GM19099 (cell line): ENCODE measurements around the gene EN2.

ENCODE experiments used
- POLR2A ChIP-seq: IDR thresholded peaks from 3 replicates; pipeline ENCODE4 v1.6.1; 2011; ENCODE audit warnings: low read depth; ENCODE audit not compliant: insufficient read length; ENCODE audit errors: extremely low read depth

EN2 gene

DNA sequence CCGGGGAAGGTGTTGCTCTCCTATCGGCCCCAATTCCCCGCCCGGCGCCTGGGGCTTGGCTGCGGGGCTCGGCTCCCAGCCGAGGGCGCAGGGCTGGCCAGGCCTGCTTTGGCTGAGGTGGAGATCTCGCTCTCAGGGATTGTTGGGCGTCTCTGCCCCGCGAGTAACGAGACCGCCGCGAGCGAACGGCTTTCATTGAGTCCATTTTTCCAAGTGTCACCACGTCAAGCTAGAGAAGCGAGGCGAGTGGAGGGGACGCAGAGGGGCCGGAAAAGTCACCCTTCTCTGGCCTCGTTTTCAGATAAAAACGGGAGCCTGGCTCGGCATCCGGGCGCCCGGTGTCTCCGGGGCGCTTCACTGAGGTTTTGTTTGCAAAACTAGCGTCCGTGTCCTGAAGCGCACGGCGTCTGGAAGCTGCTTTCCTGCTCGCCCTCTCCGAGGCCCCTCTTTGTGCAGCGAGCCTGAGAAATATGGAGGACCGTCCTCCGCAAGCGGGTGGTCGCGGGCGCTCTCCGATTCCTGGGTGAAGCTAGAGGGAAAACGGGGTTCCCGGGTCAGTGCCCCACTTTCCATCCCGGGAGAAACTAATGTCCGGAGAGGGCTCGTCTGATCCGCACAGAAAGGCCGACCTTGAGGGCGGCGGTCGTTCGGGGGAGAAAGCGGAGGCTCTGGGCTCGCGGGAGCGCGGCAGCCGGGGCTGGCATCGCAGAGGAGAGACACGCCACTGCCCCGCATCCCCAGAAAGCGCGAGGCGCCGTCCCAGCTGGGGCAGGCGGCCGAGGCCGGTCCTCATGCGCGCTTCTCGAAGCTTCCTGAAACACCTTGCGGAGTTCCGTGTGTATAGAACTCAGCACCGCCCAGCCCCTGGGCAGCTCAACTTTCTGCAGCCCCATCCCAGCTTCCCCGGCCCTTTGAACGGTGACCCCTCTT lies 3.5 kb upstream of the EN2 start:
- no peak for TF ChIP-seq POLR2A

DNA sequence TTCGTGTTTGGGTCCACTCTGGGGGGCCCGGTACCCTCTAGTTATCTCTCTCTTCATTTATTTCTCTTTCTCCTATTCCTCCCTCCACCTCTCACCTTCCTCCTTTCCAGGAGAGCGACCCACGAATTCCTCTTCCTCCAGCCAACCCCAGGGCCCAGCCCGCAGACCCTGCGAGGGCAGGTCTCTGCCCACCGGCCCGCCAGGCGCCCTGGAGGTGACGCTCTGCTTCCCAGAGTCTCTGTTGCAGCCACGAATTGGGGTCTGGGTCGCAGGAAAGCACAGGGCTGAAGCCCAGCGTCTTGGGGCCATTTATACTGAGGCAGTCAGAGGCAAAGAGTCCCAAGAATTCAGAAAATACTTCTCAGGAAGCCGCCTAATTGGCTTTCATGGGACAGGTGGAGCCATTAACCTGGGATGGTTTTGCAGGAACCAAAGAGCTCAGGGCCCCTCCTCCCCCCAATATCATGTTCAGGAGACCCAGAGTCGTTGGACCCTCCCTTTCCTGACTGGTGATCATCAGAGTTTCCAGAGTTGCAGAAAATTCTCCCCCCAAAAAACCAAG lies 2.7 kb upstream of the EN2 start:
- no peak for TF ChIP-seq POLR2A

DNA sequence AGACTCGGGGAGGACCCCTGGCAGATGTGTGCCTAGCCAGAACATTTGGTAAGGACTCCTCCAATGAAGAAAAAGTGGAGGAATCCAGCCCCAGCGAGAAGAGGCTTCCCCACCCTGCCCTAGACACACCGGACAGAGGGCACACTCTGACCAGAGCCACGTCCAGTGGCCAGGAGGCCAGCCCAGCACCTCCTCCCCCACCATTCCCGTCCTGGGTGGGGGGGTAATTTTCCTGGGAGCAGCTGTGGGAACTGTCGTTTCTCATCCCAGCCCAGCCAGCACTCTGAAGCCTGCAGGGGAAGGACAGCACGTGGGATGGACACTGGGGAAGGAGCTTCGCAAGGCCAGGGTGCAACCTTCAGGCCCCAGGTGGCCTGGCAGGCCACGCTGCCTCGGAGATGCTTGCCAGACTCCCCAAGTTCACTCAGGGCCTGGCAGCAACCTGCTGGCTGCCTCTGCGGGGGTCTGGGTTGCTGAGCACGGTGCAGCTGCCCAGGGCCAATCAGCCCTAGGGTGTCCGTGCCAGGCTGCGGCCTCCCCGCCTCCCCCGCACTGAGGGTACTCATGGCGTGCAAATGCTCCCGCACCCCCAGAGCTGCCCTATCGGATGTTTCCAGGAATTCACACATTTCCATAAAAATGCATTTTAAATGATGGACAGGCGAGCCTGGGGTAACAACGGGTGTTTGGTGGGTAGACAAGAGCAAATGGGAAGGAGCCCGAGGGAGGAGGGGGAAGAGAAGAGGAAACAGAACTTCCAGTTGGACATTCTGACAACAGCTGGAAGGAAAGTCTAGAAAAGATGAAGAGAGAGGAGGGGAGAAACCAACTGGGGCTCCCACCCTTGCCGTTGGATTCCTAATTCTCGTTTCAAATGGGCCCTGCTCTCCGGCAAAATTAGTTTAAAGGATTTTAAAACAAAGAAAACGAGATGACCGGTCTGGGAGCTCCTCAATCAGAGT lies 1.9 kb upstream of the EN2 start:
- TF ChIP-seq POLR2A = no peak

DNA sequence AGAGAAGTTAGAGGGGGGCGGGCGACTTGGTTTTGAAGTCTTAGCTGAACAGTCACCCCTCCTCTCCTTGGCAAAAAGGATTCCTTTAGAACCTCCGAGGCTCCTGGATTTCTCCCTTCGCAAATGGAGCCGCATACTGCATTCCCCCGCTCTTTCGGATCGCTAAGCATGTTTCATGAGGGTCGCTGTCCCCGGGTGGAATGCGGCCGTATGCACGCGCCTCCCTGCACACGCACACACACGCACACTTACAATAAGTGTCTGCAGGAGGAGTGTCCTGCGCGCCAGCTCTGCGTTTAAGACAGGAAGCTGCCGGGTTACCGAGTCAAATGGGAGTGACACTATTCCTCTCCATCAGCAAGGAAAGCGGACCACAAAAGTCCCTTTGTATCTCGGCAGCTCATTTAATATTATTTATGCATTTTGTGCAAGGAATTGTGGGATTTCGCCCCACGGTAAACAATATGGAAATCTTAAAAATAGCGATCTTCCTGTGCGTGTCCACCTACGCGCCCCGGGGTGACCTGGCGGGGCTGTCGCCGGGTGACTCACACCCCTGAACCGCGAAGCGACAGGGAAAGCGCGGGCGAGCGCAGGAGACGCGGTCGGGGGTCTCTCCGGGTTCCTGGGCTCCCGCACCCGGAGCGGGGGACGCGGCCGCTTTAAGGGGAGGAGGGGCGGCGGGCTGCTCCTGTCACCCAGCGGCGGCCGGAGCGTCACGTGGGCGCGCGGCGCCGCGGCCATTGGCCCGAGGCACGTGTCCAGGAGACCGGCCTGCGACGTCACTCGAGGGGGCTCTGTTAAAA lies 988 bp upstream of the EN2 start:
- no peak for TF ChIP-seq POLR2A

DNA sequence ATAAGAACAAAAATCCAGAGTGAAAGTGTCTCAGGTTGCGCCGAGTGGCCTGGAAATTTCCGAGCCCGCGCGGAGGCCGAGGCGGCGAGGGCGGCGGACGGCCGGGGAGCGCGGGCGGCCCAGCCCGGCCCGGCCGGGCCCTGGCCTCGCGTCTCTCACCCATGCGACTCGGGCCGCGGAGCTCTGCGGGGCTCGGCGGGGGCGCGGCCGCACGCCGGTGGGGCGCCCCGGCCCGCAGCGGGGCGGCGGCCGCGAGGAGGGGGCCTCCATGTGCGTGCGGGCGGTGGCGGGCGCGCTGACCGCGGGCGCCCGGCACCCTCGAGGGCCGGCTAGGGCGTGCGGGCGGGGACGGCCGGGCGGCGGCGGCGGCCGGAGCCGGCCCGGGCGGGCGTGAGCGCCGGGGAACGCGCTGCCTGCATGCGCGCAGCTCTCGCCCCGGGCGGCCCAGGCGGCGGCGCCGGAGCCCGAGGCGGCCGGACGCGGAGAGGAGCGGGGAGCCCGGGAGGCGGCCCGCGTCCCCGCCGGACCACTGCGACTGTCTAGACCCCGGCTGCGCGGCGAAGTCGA lies 302 bp upstream of the EN2 start:
- no peak for TF ChIP-seq POLR2A

DNA sequence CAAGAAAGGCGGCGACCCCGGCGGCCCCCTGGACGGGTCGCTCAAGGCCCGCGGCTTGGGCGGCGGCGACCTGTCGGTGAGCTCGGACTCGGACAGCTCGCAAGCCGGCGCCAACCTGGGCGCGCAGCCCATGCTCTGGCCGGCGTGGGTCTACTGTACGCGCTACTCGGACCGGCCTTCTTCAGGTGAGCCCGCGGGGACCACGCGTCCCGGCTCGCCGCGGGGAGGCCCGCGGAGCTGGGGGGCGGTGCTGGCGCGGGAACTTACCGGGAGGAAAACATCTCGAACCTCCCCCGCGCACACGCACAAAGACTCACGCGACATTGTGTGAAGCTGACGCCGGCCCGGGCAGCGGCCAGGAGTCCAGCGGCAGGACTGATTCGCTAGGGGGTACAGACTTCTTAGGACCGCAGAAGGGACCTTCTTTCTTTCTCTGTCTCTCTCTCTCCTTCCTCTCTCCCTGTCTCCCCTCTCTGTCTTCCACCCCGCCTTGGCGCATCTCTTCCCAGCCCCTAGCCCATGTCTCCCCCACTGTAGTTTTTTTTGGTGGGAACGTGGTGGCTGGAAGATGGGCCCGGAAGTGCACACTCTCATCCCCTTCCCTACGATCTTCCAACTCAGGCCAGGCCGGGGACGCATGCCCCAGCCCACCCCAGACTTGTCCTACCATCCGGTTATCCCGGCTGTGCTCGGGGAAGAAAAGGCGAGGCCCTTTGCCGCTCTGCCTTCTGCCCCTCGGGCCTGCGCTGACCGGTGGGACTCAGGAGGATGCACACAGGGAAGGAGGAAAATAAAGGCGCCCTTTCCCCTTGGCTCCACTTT lies 1.2 kb downstream of the EN2 start:
- TF ChIP-seq POLR2A = no peak

- TF ChIP-seq POLR2A = no peak
Measured at GRCh38 chr7:155459700-155460461, 2.0 kb downstream of the EN2 start.

DNA sequence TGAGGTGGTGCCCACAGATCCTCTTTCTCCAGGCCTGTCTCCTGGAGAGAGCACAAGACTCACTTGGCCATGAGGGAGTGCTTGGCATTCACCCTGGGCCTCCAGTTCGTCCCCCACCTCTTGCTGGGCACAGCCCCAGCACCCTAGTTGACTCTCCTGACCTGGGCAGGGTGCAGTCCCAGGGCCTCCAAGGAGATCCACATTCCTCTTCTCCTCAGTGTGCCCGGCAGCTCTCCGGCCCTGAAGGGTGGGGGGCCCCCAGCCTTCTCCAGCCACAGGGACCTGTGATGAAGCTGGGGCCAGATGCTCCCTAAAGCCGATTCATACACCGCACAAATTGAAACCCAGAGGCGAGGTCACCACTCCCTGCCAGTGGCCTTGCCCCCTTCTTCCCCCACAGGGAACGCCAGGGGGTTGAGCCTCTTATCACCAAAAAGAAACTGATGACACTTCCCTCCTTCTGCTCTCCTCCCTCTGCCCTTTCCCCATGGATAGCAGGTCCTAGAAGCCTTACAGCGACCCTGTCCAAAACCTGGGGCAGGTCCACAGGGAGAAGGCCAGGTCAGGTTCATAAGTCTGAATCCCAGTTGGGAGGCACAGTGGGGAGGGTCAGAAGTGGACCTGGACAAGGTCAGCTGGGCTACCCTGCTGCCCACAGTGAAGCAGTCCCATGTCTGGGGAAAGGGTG lies 3.1 kb downstream of the EN2 start:
- no peak for TF ChIP-seq POLR2A

GRCh38 chr7:155461631-155462030 lies 3.7 kb downstream of the EN2 start:
- no peak for TF ChIP-seq POLR2A

DNA sequence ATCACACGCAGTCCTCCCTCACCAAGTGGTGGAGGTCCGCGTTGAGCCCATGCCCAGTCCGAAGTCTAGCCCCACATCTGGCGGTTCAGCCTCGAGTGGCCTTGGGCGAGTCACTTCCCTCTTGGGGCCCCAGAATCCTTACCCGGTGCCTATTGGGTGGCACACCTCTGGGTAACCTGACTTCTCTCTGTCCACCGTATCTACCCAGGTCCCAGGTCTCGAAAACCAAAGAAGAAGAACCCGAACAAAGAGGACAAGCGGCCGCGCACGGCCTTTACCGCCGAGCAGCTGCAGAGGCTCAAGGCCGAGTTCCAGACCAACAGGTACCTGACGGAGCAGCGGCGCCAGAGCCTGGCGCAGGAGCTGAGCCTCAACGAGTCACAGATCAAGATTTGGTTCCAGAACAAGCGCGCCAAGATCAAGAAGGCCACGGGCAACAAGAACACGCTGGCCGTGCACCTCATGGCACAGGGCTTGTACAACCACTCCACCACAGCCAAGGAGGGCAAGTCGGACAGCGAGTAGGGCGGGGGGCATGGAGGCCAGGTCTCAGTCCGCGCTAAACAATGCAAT lies 4.3 kb downstream of the EN2 start:
- TF ChIP-seq POLR2A = no peak

DNA sequence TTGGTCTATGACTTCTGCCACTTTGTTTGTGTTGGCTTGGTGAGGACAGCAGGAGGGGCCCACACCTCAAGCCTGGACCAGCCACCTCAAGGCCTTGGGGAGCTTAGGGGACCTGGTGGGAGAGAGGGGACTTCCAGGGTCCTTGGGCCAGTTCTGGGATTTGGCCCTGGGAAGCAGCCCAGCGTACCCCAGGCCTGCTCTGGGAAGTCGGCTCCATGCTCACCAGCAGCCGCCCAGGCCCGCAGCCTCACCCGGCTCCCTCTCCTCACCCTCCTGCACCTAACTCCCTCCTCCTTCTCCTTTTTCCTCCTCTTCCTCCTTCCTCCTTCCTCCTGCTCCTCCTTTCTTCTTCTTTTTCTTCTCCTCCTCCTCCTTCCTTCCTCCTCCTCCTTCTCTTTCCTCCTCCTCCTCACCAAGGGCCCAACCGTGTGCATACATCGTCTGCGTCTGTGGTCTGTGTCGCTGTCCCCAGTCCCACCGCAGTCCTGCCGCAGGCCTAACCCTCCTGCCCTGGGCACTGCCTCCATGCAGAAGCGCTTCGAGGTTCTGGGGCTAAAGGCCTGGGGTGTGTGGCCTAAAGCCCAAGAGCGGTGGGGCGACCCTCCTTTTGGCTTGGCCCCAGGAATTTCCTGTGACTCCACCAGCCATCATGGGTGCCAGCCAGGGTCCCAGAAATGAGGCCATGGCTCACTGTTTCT lies 5.3 kb downstream of the EN2 start:
- no peak for TF ChIP-seq POLR2A
